ENCODE data around the gene PLEKHN1.

DNA sequence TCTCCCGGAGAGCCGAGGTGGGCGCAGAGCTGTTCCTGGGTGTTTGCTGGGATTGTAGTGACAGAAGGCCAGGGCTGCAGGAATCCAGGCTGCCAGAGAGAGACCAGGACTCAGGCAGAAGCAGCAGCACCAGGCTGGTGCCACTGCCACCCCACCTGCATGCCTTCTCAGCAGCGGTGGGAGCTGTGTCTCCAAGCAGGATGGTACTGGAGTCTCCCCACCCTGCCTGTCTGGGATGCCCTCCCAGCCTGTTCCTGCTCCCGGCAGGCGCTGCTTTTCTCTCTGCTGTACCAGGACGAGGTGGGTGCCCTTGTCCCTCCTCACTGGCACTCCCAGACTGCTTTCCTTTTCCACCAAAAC lies 38.1 kb downstream of the PLEKHN1 start:
- TF ChIP-seq, protein P1, sequence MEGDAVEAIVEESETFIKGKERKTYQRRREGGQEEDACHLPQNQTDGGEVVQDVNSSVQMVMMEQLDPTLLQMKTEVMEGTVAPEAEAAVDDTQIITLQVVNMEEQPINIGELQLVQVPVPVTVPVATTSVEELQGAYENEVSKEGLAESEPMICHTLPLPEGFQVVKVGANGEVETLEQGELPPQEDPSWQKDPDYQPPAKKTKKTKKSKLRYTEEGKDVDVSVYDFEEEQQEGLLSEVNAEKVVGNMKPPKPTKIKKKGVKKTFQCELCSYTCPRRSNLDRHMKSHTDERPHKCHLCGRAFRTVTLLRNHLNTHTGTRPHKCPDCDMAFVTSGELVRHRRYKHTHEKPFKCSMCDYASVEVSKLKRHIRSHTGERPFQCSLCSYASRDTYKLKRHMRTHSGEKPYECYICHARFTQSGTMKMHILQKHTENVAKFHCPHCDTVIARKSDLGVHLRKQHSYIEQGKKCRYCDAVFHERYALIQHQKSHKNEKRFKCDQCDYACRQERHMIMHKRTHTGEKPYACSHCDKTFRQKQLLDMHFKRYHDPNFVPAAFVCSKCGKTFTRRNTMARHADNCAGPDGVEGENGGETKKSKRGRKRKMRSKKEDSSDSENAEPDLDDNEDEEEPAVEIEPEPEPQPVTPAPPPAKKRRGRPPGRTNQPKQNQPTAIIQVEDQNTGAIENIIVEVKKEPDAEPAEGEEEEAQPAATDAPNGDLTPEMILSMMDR (IDR thresholded peaks at IDR 0.05), result no peak
- no peak for TF ChIP-seq POLR2A (IDR thresholded peaks at IDR 0.05)

Data from right lobe of liver (tissue), 4 donors.